HG02642 (cell line): ENCODE data around the gene NPHP1.
"Not testable (repeated sequence)": the region's sequence is repeated elsewhere in the genome, so short reads cannot be mapped to it uniquely, and the experiment has no call there.

Experiments
- ATAC-seq: cut with Tn5 transposase; IDR thresholded peaks from one replicate; pipeline ENCODE4 v1.9.1; 2021; ENCODE audit warnings: mild to moderate bottlenecking; ENCODE audit not compliant: unreplicated experiment, poor library complexity

NPHP1 gene

GRCh38 chr2:110205660-110206455 is 1.0 kb upstream of the NPHP1 start:
- no peak for ATAC-seq

- no peak for ATAC-seq
Measured at GRCh38 chr2:110198016-110198415, 6.8 kb downstream of the NPHP1 start.

GRCh38 chr2:110197452-110197851 is 7.4 kb downstream of the NPHP1 start:
- no peak for ATAC-seq

- not testable (repeated sequence) for ATAC-seq
Measured at GRCh38 chr2:110190169-110190568, 14.6 kb downstream of the NPHP1 start.

GRCh38 chr2:110182449-110182848 is 22.4 kb downstream of the NPHP1 start:
- no peak for ATAC-seq

- ATAC-seq = no peak
Measured at GRCh38 chr2:110180036-110180435, 24.8 kb downstream of the NPHP1 start.

GRCh38 chr2:110173523-110173922 is 31.3 kb downstream of the NPHP1 start:
- ATAC-seq = no peak

- no peak for ATAC-seq
Measured at GRCh38 chr2:110172506-110172905, 32.3 kb downstream of the NPHP1 start.

- no peak for ATAC-seq
Measured at GRCh38 chr2:110170102-110170501, 34.7 kb downstream of the NPHP1 start.

GRCh38 chr2:110167326-110168000 is 37.4 kb downstream of the NPHP1 start:
- ATAC-seq = no peak

- no peak for ATAC-seq
Measured at GRCh38 chr2:110166266-110166665, 38.5 kb downstream of the NPHP1 start.

GRCh38 chr2:110157153-110157793 is 47.5 kb downstream of the NPHP1 start:
- ATAC-seq = peak; percentile 65

- not testable (repeated sequence) for ATAC-seq
Measured at GRCh38 chr2:110154828-110155227, 50.0 kb downstream of the NPHP1 start.

- ATAC-seq = not testable (repeated sequence)
Measured at GRCh38 chr2:110154188-110154587, 50.6 kb downstream of the NPHP1 start.

GRCh38 chr2:110153416-110153815 is 51.4 kb downstream of the NPHP1 start:
- no peak for ATAC-seq

- no peak for ATAC-seq
Measured at GRCh38 chr2:110152943-110153342, 51.9 kb downstream of the NPHP1 start.

- ATAC-seq = no peak
Measured at GRCh38 chr2:110149330-110150220, 55.2 kb downstream of the NPHP1 start.

GRCh38 chr2:110146945-110147332 is 57.9 kb downstream of the NPHP1 start:
- ATAC-seq = no peak

GRCh38 chr2:110146183-110146944 is 58.4 kb downstream of the NPHP1 start:
- no peak for ATAC-seq

GRCh38 chr2:110143982-110144381 is 60.8 kb downstream of the NPHP1 start:
- peak; percentile 64 for ATAC-seq
